Smooth muscle cell (in vitro differentiated cells): ENCODE measurements around the gene ATXN2. TPM values are rescaled to one million over a fixed set of nuclear protein-coding genes. Genes with fewer than 3 reads are reported as not detected.

Experiments
- DNase-seq: peaks from one replicate; lab custom pipeline; 2025; ENCODE audit not compliant: unreplicated experiment; lab: John Stamatoyannopoulos, UW
- H2AFZ ChIP-seq: fragments of 200-600 bp; sonication (generic); 2 replicates; pipeline ENCODE4 v1.6.0; 2016; ENCODE audit warnings: antibody characterized with exemption, low read depth, mild to moderate bottlenecking
- H3F3A ChIP-seq: fragments of 200-600 bp; sonication (generic); 2 replicates; pipeline ENCODE4 v1.6.0; 2017; ENCODE audit warnings: antibody characterized with exemption, low read depth
- H3K27ac ChIP-seq: fragments of 200-600 bp; sonication (generic); 2 replicates; pipeline ENCODE4 v1.5.1; 2016; ENCODE audit warnings: low read depth, mild to moderate bottlenecking
- H3K27me3 ChIP-seq: fragments of 200-600 bp; sonication (generic); 2 replicates; pipeline ENCODE4 v1.6.1; 2016; ENCODE audit warnings: low read depth, mild to moderate bottlenecking
- H3K36me3 ChIP-seq: fragments of 200-600 bp; sonication (generic); 2 replicates; pipeline ENCODE4 v1.5.1; 2016; ENCODE audit warnings: low read depth
- H3K4me1 ChIP-seq: fragments of 200-600 bp; sonication (generic); 2 replicates; pipeline ENCODE4 v1.5.1; 2016; ENCODE audit warnings: low read depth
- H3K4me2 ChIP-seq: fragments of 200-600 bp; sonication (generic); 2 replicates; pipeline ENCODE4 v1.6.0; 2016; ENCODE audit warnings: mild to moderate bottlenecking
- H3K4me3 ChIP-seq: fragments of 200-600 bp; sonication (generic); 2 replicates; pipeline ENCODE4 v1.5.1; 2016; ENCODE audit warnings: mild to moderate bottlenecking
- H3K79me2 ChIP-seq: fragments of 200-600 bp; sonication (generic); 2 replicates; pipeline ENCODE4 v1.6.0; 2016; ENCODE audit warnings: low read depth, mild to moderate bottlenecking
- H3K9ac ChIP-seq: fragments of 200-600 bp; sonication (generic); 2 replicates; pipeline ENCODE4 v1.6.0; 2016; ENCODE audit warnings: low read depth
- H3K9me3 ChIP-seq: fragments of 200-600 bp; sonication (generic); replicated peaks from 2 replicates; pipeline ENCODE4 v1.5.1; 2016; ENCODE audit warnings: low read depth
- H4K20me1 ChIP-seq: fragments of 200-600 bp; sonication (generic); 2 replicates; pipeline ENCODE4 v1.6.0; 2016; ENCODE audit warnings: low read depth
- WGBS: methylation state at CpG from one replicate; pipeline ENCODE4 v1.1.7; 2016; ENCODE audit warnings: low lambda C conversion rate; 5-methylcytosine and 5-hydroxymethylcytosine counted together
- polyA plus RNA-seq: library from polyadenylated mRNA; unstranded; fragments of >200 nt; fragmentation: Nextera tagmentation; extraction: Ambion mirVana; gene quantifications from 2 replicates; pipeline ENCODE4 v1.2.1, GENCODE V29; 2016
- total RNA-seq: library from RNA; depleted of rRNA; stranded (reverse); fragments of >200 nt; gene quantifications from 2 replicates; pipeline ENCODE4 v1.2.3, GENCODE V29; 2014
- TF ChIP-seq, protein P1 (sequence below): fragments of 200-600 bp; sonication (generic); IDR thresholded peaks from 2 replicates; pipeline ENCODE4 v1.5.1; 2017; ENCODE audit warnings: borderline replicate concordance, mild to moderate bottlenecking, antibody characterized with exemption; ENCODE audit not compliant: insufficient read depth, poor library complexity, severe bottlenecking

Gene ATXN2
- total and polyA plus RNA-seq, 2 experiments from 2014 or later, result 29.3 to 39.6 TPM

GRCh38 chr12:111469401-111469800 is 129.7 kb downstream of the ATXN2 start:
- TF ChIP-seq, protein P1, sequence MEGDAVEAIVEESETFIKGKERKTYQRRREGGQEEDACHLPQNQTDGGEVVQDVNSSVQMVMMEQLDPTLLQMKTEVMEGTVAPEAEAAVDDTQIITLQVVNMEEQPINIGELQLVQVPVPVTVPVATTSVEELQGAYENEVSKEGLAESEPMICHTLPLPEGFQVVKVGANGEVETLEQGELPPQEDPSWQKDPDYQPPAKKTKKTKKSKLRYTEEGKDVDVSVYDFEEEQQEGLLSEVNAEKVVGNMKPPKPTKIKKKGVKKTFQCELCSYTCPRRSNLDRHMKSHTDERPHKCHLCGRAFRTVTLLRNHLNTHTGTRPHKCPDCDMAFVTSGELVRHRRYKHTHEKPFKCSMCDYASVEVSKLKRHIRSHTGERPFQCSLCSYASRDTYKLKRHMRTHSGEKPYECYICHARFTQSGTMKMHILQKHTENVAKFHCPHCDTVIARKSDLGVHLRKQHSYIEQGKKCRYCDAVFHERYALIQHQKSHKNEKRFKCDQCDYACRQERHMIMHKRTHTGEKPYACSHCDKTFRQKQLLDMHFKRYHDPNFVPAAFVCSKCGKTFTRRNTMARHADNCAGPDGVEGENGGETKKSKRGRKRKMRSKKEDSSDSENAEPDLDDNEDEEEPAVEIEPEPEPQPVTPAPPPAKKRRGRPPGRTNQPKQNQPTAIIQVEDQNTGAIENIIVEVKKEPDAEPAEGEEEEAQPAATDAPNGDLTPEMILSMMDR, result no peak
- Histone ChIP-seq H3K4me2 (no peak overlapping the region), H3K79me2 (peaks cover 14% of the 10 kb centered on the region), H3K36me3 (peaks cover 19% of the 10 kb centered on the region), H4K20me1 (peaks cover 15% of the 10 kb centered on the region), H3K27me3 (no peaks in the 10 kb centered on the region), H3F3A (no peaks in the 10 kb centered on the region), H3K27ac (no peak overlapping the region), H3K4me1 (no peaks in the 10 kb centered on the region), H3K9me3 (no peaks in the 10 kb centered on the region), H2AFZ (no peak overlapping the region), H3K4me3 (no peak overlapping the region), H3K9ac (no peak overlapping the region)
- DNase-seq, result no peak
- 97% methylated on average over 2 of the region's 2 CpGs for WGBS

GRCh38 chr12:111467857-111468241 is 131.3 kb downstream of the ATXN2 start:
- Histone ChIP-seq H3K27ac (no peak overlapping the region), H3K79me2 (peaks cover 5% of the 10 kb centered on the region), H4K20me1 (peaks cover 15% of the 10 kb centered on the region), H3K4me1 (no peaks in the 10 kb centered on the region), H3K9ac (no peak overlapping the region), H2AFZ (no peak overlapping the region), H3F3A (no peaks in the 10 kb centered on the region), H3K27me3 (no peaks in the 10 kb centered on the region), H3K4me3 (no peak overlapping the region), H3K9me3 (no peaks in the 10 kb centered on the region), H3K4me2 (no peak overlapping the region), H3K36me3 (peaks cover 12% of the 10 kb centered on the region)
- no peak for DNase-seq
- 95% methylated on average over 4 of the region's 4 CpGs for WGBS
- TF ChIP-seq, protein P1, result no peak

- no peak overlapping the region for H3K4me2 ChIP-seq
- TF ChIP-seq, protein P1, result no peak
- no peak for DNase-seq
Observed at GRCh38 chr12:111467092-111467856, 131.8 kb downstream of the ATXN2 start.

More at GRCh38 chr12:111467092-111467856, 131.8 kb downstream of the ATXN2 start:
- Histone ChIP-seq H3K79me2 (peaks cover 5% of the 10 kb centered on the region), H2AFZ (no peak overlapping the region), H4K20me1 (peaks cover 17% of the 10 kb centered on the region), H3K9ac (no peak overlapping the region), H3K36me3 (peaks cover 12% of the 10 kb centered on the region), H3K27me3 (no peaks in the 10 kb centered on the region), H3K27ac (no peak overlapping the region), H3K4me3 (no peak overlapping the region), H3K4me1 (peaks cover under 1% of the 10 kb centered on the region), H3F3A (no peaks in the 10 kb centered on the region), H3K9me3 (no peaks in the 10 kb centered on the region)
- 100% methylated on average over 3 of the region's 3 CpGs for WGBS
